GM12864 (cell line): ENCODE measurements around the gene CNTFR.

Source experiments
- DNase-seq: peaks from one replicate; pipeline ENCODE4 v3.0.0-alpha.2; 2011; ENCODE audit warnings: low read depth
- H3K4me3 ChIP-seq: 2 replicates; pipeline ENCODE4 v1.5.1; 2011; ENCODE audit warnings: mild to moderate bottlenecking, low read depth, low read length, control low read depth
- CTCF ChIP-seq: IDR thresholded peaks from 2 replicates; pipeline ENCODE4 v1.5.1; 2011; ENCODE audit warnings: low read depth, mild to moderate bottlenecking, moderate library complexity, low read length, control low read depth, inconsistent platforms; ENCODE audit errors: missing control alignments

Gene CNTFR

DNA sequence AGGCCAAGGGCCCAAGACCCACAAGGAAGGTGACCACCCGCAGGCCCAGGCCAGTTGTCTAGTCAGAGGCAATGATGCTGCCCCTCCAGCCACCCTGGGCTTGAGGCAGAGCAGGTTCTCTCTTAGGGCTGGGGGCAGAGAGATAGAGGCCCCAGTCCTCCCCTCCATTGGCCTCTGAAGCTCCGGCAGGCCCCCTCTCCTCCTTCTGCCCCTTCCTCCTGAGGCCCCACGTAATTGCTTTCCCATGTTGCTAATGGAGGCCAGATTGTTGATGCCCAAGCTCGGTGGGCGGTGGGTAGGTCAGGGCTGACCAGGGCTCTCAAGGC is 40.2 kb downstream of the CNTFR start:
- no peak for DNase-seq
- no peak for TF ChIP-seq CTCF
- no peak overlapping the region for H3K4me3 ChIP-seq

- DNase-seq: no peak
- H3K4me3 ChIP-seq: no peak overlapping the region
- peak; percentile 71 for TF ChIP-seq CTCF
These were observed 41.4 kb downstream of the CNTFR start for GRCh38 chr9:34547960-34548611.

GRCh38 chr9:34546834-34547827 is 42.4 kb downstream of the CNTFR start:
- TF ChIP-seq CTCF: peak; percentile 77
- no peak for DNase-seq
- no peak overlapping the region for H3K4me3 ChIP-seq

DNA sequence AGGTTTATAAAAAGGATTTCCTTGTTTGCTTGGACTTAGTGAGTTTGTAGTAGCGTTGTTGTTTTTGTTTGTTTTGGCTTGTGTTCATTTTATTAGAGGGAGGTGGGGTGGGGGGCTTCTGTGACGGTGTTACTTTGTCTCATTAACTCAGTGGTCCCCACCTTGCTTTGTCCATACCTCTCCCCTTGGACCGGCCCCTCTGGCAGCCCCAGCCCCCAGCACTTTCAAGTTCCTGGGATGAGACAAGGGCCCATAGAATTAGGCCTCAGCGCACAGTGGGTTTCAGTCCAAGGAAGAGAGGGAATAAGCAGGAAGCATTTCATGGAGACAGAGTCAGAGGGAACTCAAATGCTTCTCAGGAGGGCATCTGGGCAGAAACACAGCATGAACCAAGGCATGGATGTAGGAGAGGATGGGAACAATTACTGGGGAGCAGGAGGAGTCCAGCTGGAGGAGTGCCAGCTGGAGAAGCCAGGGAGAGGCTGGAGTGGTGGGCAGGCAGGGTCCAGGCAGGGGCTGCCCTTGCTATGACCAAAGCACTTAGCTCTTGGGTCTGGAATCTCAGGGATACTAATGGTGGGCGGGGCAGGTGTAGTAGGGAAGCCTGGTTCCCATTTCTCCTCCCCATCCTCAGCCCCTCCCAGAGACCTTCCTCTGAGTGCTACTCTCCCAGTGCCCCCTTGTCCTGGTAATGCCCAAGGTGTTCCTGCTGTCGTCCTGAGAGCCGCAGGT is 43.3 kb downstream of the CNTFR start:
- DNase-seq: no peak

DNA sequence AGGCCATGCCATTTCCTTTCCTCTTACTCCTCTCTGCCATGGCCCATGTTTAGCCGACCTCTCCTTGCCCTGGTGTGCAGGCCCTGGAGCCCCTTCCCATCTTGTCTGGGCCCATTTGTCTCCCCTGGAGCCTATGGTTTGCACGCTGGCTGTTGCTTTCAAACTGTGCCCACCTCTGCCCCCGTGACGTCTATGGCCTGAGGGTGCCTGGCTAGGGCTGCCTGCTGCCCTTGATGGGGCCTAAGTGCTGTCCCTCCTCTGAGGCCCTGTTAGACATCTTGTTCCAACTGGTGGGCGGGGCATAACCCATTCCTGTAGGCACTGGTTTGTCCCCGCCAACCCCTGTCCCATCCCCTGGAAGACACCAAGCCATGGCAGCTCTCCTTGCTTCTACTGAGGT is 44.0 kb downstream of the CNTFR start:
- H3K4me3 ChIP-seq: no peak overlapping the region
- no peak for TF ChIP-seq CTCF
- DNase-seq: no peak

More for the DNA sequence above, 43.3 kb downstream of the CNTFR start:
- H3K4me3 ChIP-seq: no peak overlapping the region
- no peak for TF ChIP-seq CTCF

DNA sequence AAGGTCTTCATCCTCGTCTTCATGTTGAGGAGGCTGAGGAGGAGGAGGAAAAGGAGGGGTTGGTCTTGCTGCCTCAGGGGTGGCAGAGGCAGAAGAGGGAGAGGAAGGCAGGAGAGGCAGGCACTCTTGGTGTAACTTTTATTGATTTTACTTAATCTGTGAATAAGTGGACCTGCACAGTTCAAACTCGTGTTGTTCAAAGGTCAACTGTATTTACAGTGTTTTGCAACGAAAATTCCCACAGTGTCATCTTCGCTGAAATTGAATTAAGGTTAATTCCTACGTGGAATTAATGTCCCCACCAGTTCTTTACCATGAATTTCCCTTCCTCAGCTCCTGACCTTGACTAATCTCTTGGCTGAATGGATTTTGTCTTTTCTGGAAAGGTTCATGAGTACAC is 45.5 kb downstream of the CNTFR start:
- DNase-seq: no peak
- TF ChIP-seq CTCF: no peak
- H3K4me3 ChIP-seq: no peak overlapping the region
